GM12878 (cell line): ENCODE results near the gene COQ9. TPM values are rescaled to one million over a fixed set of nuclear protein-coding genes. Genes with fewer than 3 reads are reported as not detected.

Experiments used
- BACH1 ChIP-seq: fragments of 450-650 bp; IDR thresholded peaks from 2 replicates; pipeline ENCODE4 v1.6.1; 2017; ENCODE audit warnings: mild to moderate bottlenecking, borderline replicate concordance
- BHLHE40 ChIP-seq, 2 experiments: fragments of 450-650 bp in 1 of 2; IDR thresholded peaks; 2 replicates each; pipeline ENCODE4 v1.6.1; 2011 to 2017; ENCODE audit warnings: low read depth in 2 of 2, borderline replicate concordance in 1 of 2, improper control_type of control experiment in 1 of 2, low read length in 1 of 2, mild to moderate bottlenecking in 1 of 2
- CEBPZ ChIP-seq: fragments of 150-350 bp; IDR thresholded peaks from 2 replicates; pipeline ENCODE4 v1.6.1; 2016; ENCODE audit warnings: low read depth, low read length
- GABPA ChIP-seq: IDR thresholded peaks from 2 replicates; pipeline ENCODE4 v1.6.1; 2014; ENCODE audit warnings: antibody characterized with exemption, low read depth, mild to moderate bottlenecking, inconsistent platforms
- MTA3 ChIP-seq: IDR thresholded peaks from 2 replicates; pipeline ENCODE4 v1.6.1; 2012; ENCODE audit warnings: low read length, inconsistent platforms, borderline replicate concordance
- NR2F1 ChIP-seq: fragments of 450-650 bp; conservative IDR thresholded peaks from 2 replicates; pipeline ENCODE4 v1.6.1; 2017; ENCODE audit warnings: mild to moderate bottlenecking
- PAX8 ChIP-seq: fragments of 450-650 bp; IDR thresholded peaks from 2 replicates; pipeline ENCODE4 v1.6.1; 2017; ENCODE audit warnings: mild to moderate bottlenecking, moderate library complexity
- POLR2AphosphoS5 ChIP-seq: IDR thresholded peaks from 2 replicates; pipeline ENCODE4 v1.6.1; 2011; ENCODE audit warnings: mild to moderate bottlenecking, low read length, inconsistent platforms
- PRDM15 ChIP-seq: fragments of 450-650 bp; formaldehyde crosslinking; IDR thresholded peaks from 2 replicates; pipeline ENCODE4 v1.4.0; 2020; ENCODE audit warnings: mild to moderate bottlenecking, moderate library complexity
- SIX5 ChIP-seq: IDR thresholded peaks from 2 replicates; pipeline ENCODE4 v1.6.1; 2011; ENCODE audit warnings: mild to moderate bottlenecking, low read depth, low read length, moderate library complexity; ENCODE audit not compliant: severe bottlenecking
- STAT3 ChIP-seq: IDR thresholded peaks from 2 replicates; pipeline ENCODE4 v1.6.1; 2011; ENCODE audit warnings: low read depth, low read length, improper control_type of control experiment
- ZNF24 ChIP-seq: fragments of 450-650 bp; IDR thresholded peaks from 2 replicates; pipeline ENCODE4 v1.6.1; 2017; ENCODE audit warnings: antibody characterized with exemption, mild to moderate bottlenecking
- ZNF384 ChIP-seq: IDR thresholded peaks from 2 replicates; pipeline ENCODE4 v1.6.1; 2012; ENCODE audit warnings: low read depth, mild to moderate bottlenecking, low read length, improper control_type of control experiment, borderline replicate concordance
- polyA plus RNA-seq, 11 experiments: library from polyadenylated mRNA; depleted of rRNA in 4 of 11; unstranded in 6 of 11; stranded (reverse) in 5 of 11; fragments of >200 nt; fragmentation: Nextera tagmentation in 4 of 11; fragmentation: Illumina TruSeq in 1 of 11; extraction: Ambion mirVana in 4 of 11; extraction: Trizol in 1 of 11; gene quantifications; 1 replicate in 1 of 11; 2 replicates in 10 of 11; pipeline versions ENCODE4 v1.2.1 to v1.2.3, GENCODE V29; 2011 to 2016; ENCODE audit warnings: inconsistent platforms in 2 of 11, missing spikeins in 2 of 11, low read depth in 1 of 11
- total RNA-seq, 4 experiments: library from RNA; depleted of rRNA in 3 of 4; stranded (reverse); fragments of >200 nt in 3 of 4; fragmentation: Illumina TruSeq in 1 of 4; extraction: Trizol in 1 of 4; gene quantifications; 2 replicates each; pipeline versions ENCODE4 v1.2.1 to v1.2.3, GENCODE V29; 2013 to 2021
- TF ChIP-seq, protein P1 (sequence below): IDR thresholded peaks from 2 replicates; pipeline ENCODE4 v1.6.1; 2012; ENCODE audit warnings: low read depth, low read length, improper control_type of control experiment
- TF ChIP-seq, protein P2 (sequence below): fragments of 450-650 bp; IDR thresholded peaks from 2 replicates; pipeline ENCODE4 v1.6.1; 2017; ENCODE audit warnings: low read depth, mild to moderate bottlenecking, moderate library complexity
- TF ChIP-seq, protein P3 (sequence below): fragments of 450-650 bp; IDR thresholded peaks from 2 replicates; pipeline ENCODE4 v1.6.1; 2018; ENCODE audit warnings: mild to moderate bottlenecking, low read depth, moderate library complexity; ENCODE audit not compliant: partially characterized antibody

COQ9 gene
- total and polyA plus RNA-seq, 10 of the 15 experiments (the other 5 are each of a cell fraction or from before 2014, with no cell fraction given): 24.1 to 79.7 (median 50.1) TPM

GRCh38 chr16:57462209-57462977 lies 15.1 kb downstream of the COQ9 start, which contains the start of gene POLR2C (continued):
- TF ChIP-seq NR2F1 (0 out of 2 replicates have a peak, but pooled peaks have one; percentile 20), STAT3 (no peak), BACH1 (peak; percentile 91), BHLHE40 (IDR thresholded peaks at IDR 0.05; ENCODE audit: borderline replicate concordance in 1 of 2, low read depth in 2 of 2, low read length in 1 of 2) (peak; percentile 26 to 54; a peak in 2 of 4 replicates), ZNF384 (no peak), GABPA (peak; percentile 96), CEBPZ (no peak), ZNF24 (peak; percentile 58), SIX5 (peak; percentile 52), PAX8 (no peak), MTA3 (no peak), PRDM15 (no peak), POLR2AphosphoS5 (peak; percentile 98)
- TF ChIP-seq, protein P1, sequence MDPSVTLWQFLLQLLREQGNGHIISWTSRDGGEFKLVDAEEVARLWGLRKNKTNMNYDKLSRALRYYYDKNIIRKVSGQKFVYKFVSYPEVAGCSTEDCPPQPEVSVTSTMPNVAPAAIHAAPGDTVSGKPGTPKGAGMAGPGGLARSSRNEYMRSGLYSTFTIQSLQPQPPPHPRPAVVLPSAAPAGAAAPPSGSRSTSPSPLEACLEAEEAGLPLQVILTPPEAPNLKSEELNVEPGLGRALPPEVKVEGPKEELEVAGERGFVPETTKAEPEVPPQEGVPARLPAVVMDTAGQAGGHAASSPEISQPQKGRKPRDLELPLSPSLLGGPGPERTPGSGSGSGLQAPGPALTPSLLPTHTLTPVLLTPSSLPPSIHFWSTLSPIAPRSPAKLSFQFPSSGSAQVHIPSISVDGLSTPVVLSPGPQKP: peak; percentile 66; the same call in 1 of the 2 replicates
- TF ChIP-seq, protein P2, sequence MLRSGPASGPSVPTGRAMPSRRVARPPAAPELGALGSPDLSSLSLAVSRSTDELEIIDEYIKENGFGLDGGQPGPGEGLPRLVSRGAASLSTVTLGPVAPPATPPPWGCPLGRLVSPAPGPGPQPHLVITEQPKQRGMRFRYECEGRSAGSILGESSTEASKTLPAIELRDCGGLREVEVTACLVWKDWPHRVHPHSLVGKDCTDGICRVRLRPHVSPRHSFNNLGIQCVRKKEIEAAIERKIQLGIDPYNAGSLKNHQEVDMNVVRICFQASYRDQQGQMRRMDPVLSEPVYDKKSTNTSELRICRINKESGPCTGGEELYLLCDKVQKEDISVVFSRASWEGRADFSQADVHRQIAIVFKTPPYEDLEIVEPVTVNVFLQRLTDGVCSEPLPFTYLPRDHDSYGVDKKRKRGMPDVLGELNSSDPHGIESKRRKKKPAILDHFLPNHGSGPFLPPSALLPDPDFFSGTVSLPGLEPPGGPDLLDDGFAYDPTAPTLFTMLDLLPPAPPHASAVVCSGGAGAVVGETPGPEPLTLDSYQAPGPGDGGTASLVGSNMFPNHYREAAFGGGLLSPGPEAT: peak; percentile 24; the same call in 1 of the 2 replicates
- TF ChIP-seq, protein P3, sequence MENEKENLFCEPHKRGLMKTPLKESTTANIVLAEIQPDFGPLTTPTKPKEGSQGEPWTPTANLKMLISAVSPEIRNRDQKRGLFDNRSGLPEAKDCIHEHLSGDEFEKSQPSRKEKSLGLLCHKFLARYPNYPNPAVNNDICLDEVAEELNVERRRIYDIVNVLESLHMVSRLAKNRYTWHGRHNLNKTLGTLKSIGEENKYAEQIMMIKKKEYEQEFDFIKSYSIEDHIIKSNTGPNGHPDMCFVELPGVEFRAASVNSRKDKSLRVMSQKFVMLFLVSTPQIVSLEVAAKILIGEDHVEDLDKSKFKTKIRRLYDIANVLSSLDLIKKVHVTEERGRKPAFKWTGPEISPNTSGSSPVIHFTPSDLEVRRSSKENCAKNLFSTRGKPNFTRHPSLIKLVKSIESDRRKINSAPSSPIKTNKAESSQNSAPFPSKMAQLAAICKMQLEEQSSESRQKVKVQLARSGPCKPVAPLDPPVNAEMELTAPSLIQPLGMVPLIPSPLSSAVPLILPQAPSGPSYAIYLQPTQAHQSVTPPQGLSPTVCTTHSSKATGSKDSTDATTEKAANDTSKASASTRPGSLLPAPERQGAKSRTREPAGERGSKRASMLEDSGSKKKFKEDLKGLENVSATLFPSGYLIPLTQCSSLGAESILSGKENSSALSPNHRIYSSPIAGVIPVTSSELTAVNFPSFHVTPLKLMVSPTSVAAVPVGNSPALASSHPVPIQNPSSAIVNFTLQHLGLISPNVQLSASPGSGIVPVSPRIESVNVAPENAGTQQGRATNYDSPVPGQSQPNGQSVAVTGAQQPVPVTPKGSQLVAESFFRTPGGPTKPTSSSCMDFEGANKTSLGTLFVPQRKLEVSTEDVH: peak; percentile 38
